ENCODE results near the gene ELK3.

- TF ChIP-seq POLR2A (IDR thresholded peaks at IDR 0.05) (no peak), CTCF (IDR thresholded peaks at IDR 0.05) (no peak), POLR2AphosphoS5 (IDR thresholded peaks at IDR 0.05) (no peak)
These were observed 42.9 kb downstream of the ELK3 start for GRCh38 chr12:96237035-96237434.
